ENCODE measurements around the gene DCST1. TPM values are rescaled to one million over a fixed set of nuclear protein-coding genes. Genes with fewer than 3 reads are reported as not detected.

DCST1 gene
- total RNA-seq, 2 experiments from 2014 or later: 0.33 to 0.39 TPM

GRCh38 chr1:155080312-155081228, 46.9 kb downstream of the DCST1 start:
- Histone ChIP-seq H3K4me1 (ENCODE audit: insufficient read depth, low read length) (peaks cover 75% of the 10 kb centered on the region), H3K4me3 (ENCODE audit: low read length) (peak overlapping the region; percentile 37), H3K36me3 (ENCODE audit: insufficient read depth, low read length) (no peaks in the 10 kb centered on the region), H3K27me3 (ENCODE audit: control insufficient read depth in 1 of 2, insufficient read depth in 2 of 2, low read length in 2 of 2) (peaks cover 46% of the 10 kb centered on the region in 2 experiments), H3K9me3 (ENCODE audit: control insufficient read depth in 1 of 2, insufficient read depth in 1 of 2, low read length in 2 of 2) (peaks cover 0 to 30% of the 10 kb centered on the region in 2 experiments), H3K27ac (ENCODE audit: low read depth in 1 of 2, low read length in 2 of 2) (no peak overlapping the region)
- ChIA-PET POLR2A (interaction anchor here (1.0 to 1.9 kb wide), 3 partner anchors 10 to 92 kb away, joined by 3 to 7 read pairs (median 7); partner anchors contain the start of gene KRTCAP2), CTCF (interaction anchor here (1.0 to 2.0 kb wide), 5 partner anchors 9 to 63 kb away, joined by 3 to 8 read pairs (median 5); no protein-coding TSS in a partner anchor)
- peak overlapping the region; percentile 85 for H3K4me3 Mint-ChIP-seq
- intact Hi-C loops (cut with DNase I, micrococcal nuclease): loop anchor here (10.0 kb wide), 4 partner anchors 126 to 756 kb away; partner anchors contain the start of genes AQP10 (in 1 of the 2), ATP8B2 (in 1 of the 2), IL6R (in 1 of the 2) and PBXIP1 (in 1 of the 2)
- no peaks in the 10 kb centered on the region for H3K9me3 Mint-ChIP-seq
- peaks cover 42% of the 10 kb centered on the region for H3K27me3 Mint-ChIP-seq
- DNase-seq (peak in 6 of 14 experiments; percentile 34 to 73 (median 46)), ATAC-seq (ENCODE audit: poor library complexity) (no peak)
- H3K4me1 Mint-ChIP-seq (ENCODE audit: low read depth): peaks cover 67% of the 10 kb centered on the region
- TF ChIP-seq CTCF (IDR thresholded peaks at IDR 0.05): no peak
- H3K36me3 Mint-ChIP-seq (ENCODE audit: low read depth): peaks cover 3% of the 10 kb centered on the region
- H3K27ac Mint-ChIP-seq: no peak overlapping the region

GRCh38 chr1:155081472-155082300, 48.1 kb downstream of the DCST1 start:
- Mint-ChIP-seq H3K36me3 (ENCODE audit: low read depth) (peaks cover 3% of the 10 kb centered on the region), H3K4me1 (ENCODE audit: low read depth) (peaks cover 67% of the 10 kb centered on the region), H3K9me3 (no peaks in the 10 kb centered on the region), H3K27me3 (peaks cover 42% of the 10 kb centered on the region), H3K4me3 (peak overlapping the region; percentile 85), H3K27ac (peak overlapping the region; percentile 21)
- Histone ChIP-seq H3K9me3 (ENCODE audit: control insufficient read depth in 1 of 2, insufficient read depth in 1 of 2, low read length in 2 of 2) (peaks cover 0 to 30% of the 10 kb centered on the region in 2 experiments), H3K27ac (ENCODE audit: low read depth in 1 of 2, low read length in 2 of 2) (no peak overlapping the region), H3K36me3 (ENCODE audit: insufficient read depth, low read length) (no peaks in the 10 kb centered on the region), H3K4me3 (ENCODE audit: low read length) (peak overlapping the region; percentile 37), H3K4me1 (ENCODE audit: insufficient read depth, low read length) (peaks cover 83% of the 10 kb centered on the region), H3K27me3 (ENCODE audit: control insufficient read depth in 1 of 2, insufficient read depth in 2 of 2, low read length in 2 of 2) (peaks cover 46% of the 10 kb centered on the region in 2 experiments)
- no peak for TF ChIP-seq CTCF (IDR thresholded peaks at IDR 0.05)
- no peak for ATAC-seq (ENCODE audit: poor library complexity)
- intact Hi-C loops (cut with DNase I, micrococcal nuclease): loop anchor here (10.0 kb wide), 4 partner anchors 127 to 757 kb away; partner anchors contain the start of genes AQP10 (in 1 of the 2), ATP8B2 (in 1 of the 2), IL6R (in 1 of the 2) and PBXIP1 (in 1 of the 2)
- CTCF ChIA-PET: interaction anchor here (0.5 to 2.0 kb wide), 6 partner anchors 11 to 83 kb away, joined by 3 to 8 read pairs (median 4); no protein-coding TSS in a partner anchor
- POLR2A ChIA-PET: interaction anchor here (1.0 to 1.9 kb wide), 3 partner anchors 11 to 91 kb away, joined by 3 to 7 read pairs (median 7); partner anchors contain the start of gene KRTCAP2
- peak in 5 of 14 experiments; percentile 36 to 64 (median 54) for DNase-seq
